Neural cell (in vitro differentiated cells): ENCODE measurements around the gene KIZ. TPM values are rescaled to one million over a fixed set of nuclear protein-coding genes. Genes with fewer than 3 reads are reported as not detected.

Experiments used
- H2AFZ ChIP-seq: fragments of 200-600, 300-800 bp; sonication (generic), shearing (Covaris generic); 2 replicates; pipeline ENCODE4 v1.6.0; 2014; ENCODE audit warnings: low read depth, mild to moderate bottlenecking, antibody characterized with exemption, low read length, moderate library complexity
- H3F3A ChIP-seq: fragments of 200-600 bp; shearing (Covaris generic); 2 replicates; pipeline ENCODE4 v1.6.1; 2016; ENCODE audit warnings: mild to moderate bottlenecking, moderate library complexity, mixed read lengths, antibody characterized with exemption, low read length; ENCODE audit not compliant: insufficient read depth, poor library complexity, severe bottlenecking
- H3K27ac ChIP-seq: fragments of 200-600, 300-800 bp; sonication (generic), shearing (Covaris generic); 2 replicates; pipeline ENCODE4 v1.5.1; 2014; ENCODE audit warnings: mild to moderate bottlenecking, low read length, moderate library complexity
- H3K27me3 ChIP-seq: fragments of 300-800, 200-600 bp; sonication (generic), shearing (Covaris generic); 2 replicates; pipeline ENCODE4 v1.6.0; 2014; ENCODE audit warnings: mild to moderate bottlenecking, low read depth, low read length, moderate library complexity; ENCODE audit not compliant: insufficient read depth
- H3K36me3 ChIP-seq: fragments of 300-800, 200-600 bp; sonication (generic), shearing (Covaris generic); 2 replicates; pipeline ENCODE4 v1.5.1; 2014; ENCODE audit warnings: mild to moderate bottlenecking, antibody characterized with exemption, low read length, moderate library complexity; ENCODE audit not compliant: insufficient read depth
- H3K4me2 ChIP-seq: fragments of 300-800, 200-600 bp; sonication (generic), shearing (Covaris generic); 2 replicates; pipeline ENCODE4 v1.6.0; 2014; ENCODE audit warnings: mild to moderate bottlenecking, low read length
- H3K4me3 ChIP-seq: fragments of 300-800, 200-600 bp; sonication (generic), shearing (Covaris generic); 2 replicates; pipeline ENCODE4 v1.5.1; 2014; ENCODE audit warnings: mild to moderate bottlenecking, low read length, moderate library complexity
- H3K79me2 ChIP-seq: fragments of 200-600 bp; shearing (Covaris generic); replicated peaks from 2 replicates; pipeline ENCODE4 v1.6.0; 2014; ENCODE audit warnings: mild to moderate bottlenecking, low read length, moderate library complexity; ENCODE audit not compliant: insufficient read depth
- H3K9ac ChIP-seq: fragments of 300-800, 200-600 bp; sonication (generic), shearing (Covaris generic); 2 replicates; pipeline ENCODE4 v1.6.1; 2016; ENCODE audit warnings: mild to moderate bottlenecking, low read length, mixed read lengths
- H3K9me2 ChIP-seq: fragments of 200-600 bp; shearing (Covaris generic); 2 replicates; pipeline ENCODE4 v1.6.1; 2016; ENCODE audit warnings: mild to moderate bottlenecking, low read length, mixed read lengths; ENCODE audit not compliant: insufficient read depth
- H3K9me3 ChIP-seq: fragments of 200-600, 300-800 bp; sonication (generic), shearing (Covaris generic); 2 replicates; pipeline ENCODE4 v1.6.1; 2016; ENCODE audit warnings: mild to moderate bottlenecking, mixed run types, low read length, moderate library complexity, mixed read lengths
- H4K20me1 ChIP-seq: fragments of 200-600 bp; shearing (Covaris generic); 2 replicates; pipeline ENCODE4 v1.6.1; 2016; ENCODE audit warnings: mild to moderate bottlenecking, mixed run types; ENCODE audit not compliant: insufficient read depth
- CTCF ChIP-seq: fragments of 450-650 bp; IDR thresholded peaks from 2 replicates; pipeline ENCODE4 v1.5.1; 2014; ENCODE audit warnings: antibody characterized with exemption, mild to moderate bottlenecking, moderate library complexity; ENCODE audit not compliant: poor library complexity, severe bottlenecking
- EP300 ChIP-seq: fragments of 450-650 bp; conservative IDR thresholded peaks from 2 replicates; pipeline ENCODE4 v1.6.1; 2014; ENCODE audit warnings: antibody characterized with exemption, mild to moderate bottlenecking, moderate library complexity; ENCODE audit not compliant: poor library complexity, severe bottlenecking
- EZH2 ChIP-seq: fragments of 200-600, 300-800 bp; shearing (Covaris generic), sonication (generic); IDR thresholded peaks from 2 replicates; pipeline ENCODE4 v1.6.1; 2014; ENCODE audit warnings: antibody characterized with exemption, low read length, borderline replicate concordance, mild to moderate bottlenecking; ENCODE audit not compliant: insufficient read depth, poor library complexity, severe bottlenecking
- MXI1 ChIP-seq: fragments of 450-650 bp; conservative IDR thresholded peaks from 2 replicates; pipeline ENCODE4 v1.6.1; 2014; ENCODE audit warnings: antibody characterized with exemption, mild to moderate bottlenecking; ENCODE audit not compliant: poor library complexity, severe bottlenecking
- POLR2AphosphoS5 ChIP-seq: IDR thresholded peaks from 2 replicates; pipeline ENCODE4 v1.6.1; 2012
- RAD21 ChIP-seq: fragments of 450-650 bp; conservative IDR thresholded peaks from 2 replicates; pipeline ENCODE4 v1.6.1; 2014; ENCODE audit warnings: antibody characterized with exemption, mild to moderate bottlenecking, moderate library complexity
- REST ChIP-seq: IDR thresholded peaks from 2 replicates; pipeline ENCODE4 v1.6.1; 2012; ENCODE audit warnings: borderline replicate concordance
- SMC3 ChIP-seq: fragments of 450-650 bp; conservative IDR thresholded peaks from 2 replicates; pipeline ENCODE4 v1.6.1; 2014; ENCODE audit warnings: antibody characterized with exemption, mild to moderate bottlenecking, moderate library complexity; ENCODE audit not compliant: poor library complexity
- TAF1 ChIP-seq: IDR thresholded peaks from 2 replicates; pipeline ENCODE4 v1.6.1; 2012; ENCODE audit warnings: low read depth
- polyA plus RNA-seq: library from polyadenylated mRNA; depleted of rRNA; stranded (reverse); fragments of >200 nt; gene quantifications from 2 replicates; pipeline ENCODE4 v1.2.3, GENCODE V29; 2014

Gene KIZ
- polyA plus RNA-seq, 1 donor from 2014 or later = 3.6 TPM

GRCh38 chr20:21137078-21137477, 11.2 kb downstream of the KIZ start:
- Histone ChIP-seq H3K9me3 (no peaks in the 10 kb centered on the region), H4K20me1 (no peaks in the 10 kb centered on the region), H3K4me3 (no peak overlapping the region), H3F3A (no peaks in the 10 kb centered on the region), H3K27me3 (no peaks in the 10 kb centered on the region), H3K36me3 (no peaks in the 10 kb centered on the region), H3K79me2 (no peaks in the 10 kb centered on the region), H3K9me2 (no peaks in the 10 kb centered on the region), H3K4me2 (no peak overlapping the region), H3K9ac (no peak overlapping the region), H2AFZ (no peak overlapping the region), H3K27ac (no peak overlapping the region)
- TF ChIP-seq MXI1 (no peak), EZH2 (no peak), CTCF (no peak), SMC3 (no peak), TAF1 (no peak), EP300 (no peak), REST (no peak), RAD21 (no peak), POLR2AphosphoS5 (no peak)

GRCh38 chr20:21139881-21140566, 14.1 kb downstream of the KIZ start:
- Histone ChIP-seq H3K79me2 (no peaks in the 10 kb centered on the region), H3F3A (no peaks in the 10 kb centered on the region), H3K27me3 (no peaks in the 10 kb centered on the region), H3K9me2 (no peaks in the 10 kb centered on the region), H3K36me3 (no peaks in the 10 kb centered on the region), H3K4me3 (no peak overlapping the region), H3K4me2 (no peak overlapping the region), H3K9ac (no peak overlapping the region), H3K9me3 (no peaks in the 10 kb centered on the region), H3K27ac (no peak overlapping the region), H4K20me1 (no peaks in the 10 kb centered on the region), H2AFZ (no peak overlapping the region)
- TF ChIP-seq CTCF = no peak
- no peak for TF ChIP-seq EZH2
